ENCODE measurements around the gene TMEM271. TPM values are rescaled to one million over a fixed set of nuclear protein-coding genes. Genes with fewer than 3 reads are reported as not detected.

Gene TMEM271
- 2.7 TPM in 1 of 2 replicates, not detected in the other for polyA plus RNA-seq

GRCh38 chr4:576245-576821 lies at the start of gene TMEM271:
TMEM271 (minus strand) TSS chr4:576295; CDS start chr4:576062, 233 bp downstream.

GRCh38 chr4:624705-625590 lies 48.9 kb upstream of the TMEM271 start, which contains the start of gene PDE6B:
PDE6B (plus strand) TSS chr4:625573; CDS start chr4:625627, 54 bp downstream.

Other genes with a start within 250 kb of the TMEM271 start
- gene ZNF141, start 238.5 kb downstream of the TMEM271 start, polyA plus RNA-seq, result 5.3 and 6.5 TPM in 2 replicates
- 54.1 and 54.5 TPM in 2 replicates for gene ZNF721, start 77.1 kb downstream of the TMEM271 start, polyA plus RNA-seq
- 31.9 and 34.2 TPM in 2 replicates for gene PIGG, start 77.1 kb downstream of the TMEM271 start, polyA plus RNA-seq
- gene PDE6B, start 49.3 kb upstream of the TMEM271 start, polyA plus RNA-seq, result 0.53 and 1.2 TPM in 2 replicates
- 1,728 and 2,284 TPM in 2 replicates for gene ATP5ME, start 98.0 kb upstream of the TMEM271 start, polyA plus RNA-seq
- 3.8 and 15.0 TPM in 2 replicates for gene MYL5, start 98.2 kb upstream of the TMEM271 start, polyA plus RNA-seq
- gene SLC49A3, start 112.9 kb upstream of the TMEM271 start, polyA plus RNA-seq, result not detected in 2 replicates
- gene PCGF3, start 129.5 kb upstream of the TMEM271 start, polyA plus RNA-seq, result 7.7 and 9.9 TPM in 2 replicates
- 6.8 and 7.8 TPM in 2 replicates for gene CPLX1, start 249.8 kb upstream of the TMEM271 start, polyA plus RNA-seq